GM19467 (cell line): Measurements from ENCODE around the gene SAMD3.
"Not testable (repeated sequence)": the region's sequence is repeated elsewhere in the genome, so short reads cannot be mapped to it uniquely, and the experiment has no call there.

Source experiments
- ATAC-seq: cut with Tn5 transposase; IDR thresholded peaks from one replicate; pipeline ENCODE4 v1.9.1; 2021; ENCODE audit warnings: mild to moderate bottlenecking, moderate library complexity; ENCODE audit not compliant: unreplicated experiment

Gene SAMD3, protein sequence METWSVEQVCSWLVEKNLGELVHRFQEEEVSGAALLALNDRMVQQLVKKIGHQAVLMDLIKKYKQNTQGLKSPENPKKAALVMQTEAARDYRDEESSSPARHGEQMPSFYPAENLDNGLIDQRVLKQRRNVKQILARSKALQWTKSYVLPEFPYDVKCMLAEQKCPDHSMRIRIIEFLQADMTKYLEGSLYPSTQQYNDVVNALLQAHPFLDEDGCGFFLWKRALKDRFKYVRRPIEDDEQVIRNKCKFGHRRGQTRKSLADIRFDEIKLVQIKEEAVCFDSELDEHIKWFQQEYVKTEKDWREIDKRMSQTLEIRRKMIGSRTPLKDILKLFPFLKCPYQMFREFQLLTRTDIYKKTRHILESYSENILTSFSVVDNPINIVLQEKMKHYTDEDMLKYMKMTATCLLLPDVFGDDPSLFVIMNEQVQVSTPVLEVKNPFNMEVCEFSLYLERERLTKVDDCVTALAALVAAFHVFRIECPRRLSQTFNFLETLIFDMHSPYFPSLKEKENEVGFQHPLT

DNA sequence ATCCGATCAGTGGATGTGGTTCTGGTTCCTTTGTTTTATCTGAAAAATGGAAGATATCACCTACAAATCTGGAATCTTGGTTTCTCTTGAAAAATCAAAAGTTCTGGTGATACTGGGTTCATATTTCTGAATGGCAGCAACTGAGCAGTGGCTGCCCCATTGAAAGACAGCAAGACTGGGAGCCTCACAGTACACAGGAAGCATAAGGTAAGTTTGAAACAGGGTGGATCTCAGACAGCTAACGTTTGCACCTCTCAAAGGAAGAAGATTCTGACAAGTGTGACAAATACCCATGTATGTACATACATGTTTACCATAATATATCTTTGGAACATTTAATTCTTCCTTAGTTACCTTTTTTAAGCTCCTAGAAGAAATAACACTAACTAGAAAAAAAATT, at the start of gene SAMD3:
Gene SAMD3 (minus strand): TSS at position 177 of the 400 bp plus-strand sequence. CDS start 7,678 bp downstream, outside the sequence.
- no peak for ATAC-seq

- ATAC-seq = peak; percentile 89
Measured at GRCh38 chr6:130269969-130270635, 47.4 kb upstream of the SAMD3 start.

GRCh38 chr6:130265553-130265952, 42.8 kb upstream of the SAMD3 start:
- not testable (repeated sequence) for ATAC-seq

GRCh38 chr6:130262008-130262407, 39.3 kb upstream of the SAMD3 start:
- ATAC-seq = no peak

DNA sequence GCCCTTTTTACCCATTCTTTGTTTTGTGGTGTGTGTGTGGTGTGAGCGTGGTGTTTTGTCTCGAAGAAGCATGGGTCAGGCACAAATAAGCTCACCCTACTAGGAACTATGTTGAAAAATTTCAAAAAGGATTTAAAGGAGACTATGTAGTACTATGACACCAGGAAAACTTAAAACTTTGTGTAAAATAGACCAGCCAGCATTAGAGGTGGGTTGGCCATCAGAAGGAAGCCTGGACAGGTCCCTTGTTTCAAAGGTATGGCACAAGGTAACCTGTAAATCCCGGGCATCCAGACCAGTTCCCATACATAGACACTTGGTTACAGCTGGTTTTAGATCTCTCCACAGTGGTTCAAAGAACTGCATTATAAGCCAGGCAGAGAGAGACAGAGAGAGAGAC, 38.8 kb upstream of the SAMD3 start:
- ATAC-seq = not testable (repeated sequence)

DNA sequence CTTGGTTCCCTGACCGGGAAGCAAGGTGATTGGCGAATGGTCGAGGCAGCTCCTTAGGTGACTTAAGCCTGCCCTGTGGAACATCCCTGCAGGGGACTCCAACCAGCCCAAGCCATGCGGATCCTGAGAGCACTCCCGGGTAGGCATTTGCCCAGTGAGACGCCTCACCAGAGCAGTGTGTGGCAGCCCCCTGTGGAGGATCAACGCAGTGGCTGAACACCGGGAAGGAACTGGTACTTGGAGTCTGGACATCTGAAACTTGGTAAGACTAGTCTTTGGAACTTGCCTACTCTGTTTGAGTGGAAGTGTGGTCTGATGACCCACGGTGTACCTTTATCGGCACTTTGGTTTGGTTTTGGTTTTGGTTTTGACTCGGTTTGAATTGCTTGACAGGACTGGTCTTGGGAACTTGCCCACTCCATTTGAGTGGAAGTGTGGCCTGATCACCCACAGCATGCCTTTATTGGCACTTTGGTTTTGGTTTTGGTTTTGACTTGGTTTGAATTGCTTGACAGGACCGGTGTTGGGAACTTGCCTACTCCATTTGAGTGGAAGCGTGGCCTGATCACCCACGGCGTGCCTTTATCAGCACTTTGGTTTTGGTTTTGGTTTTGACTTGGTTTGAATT, 38.0 kb upstream of the SAMD3 start:
- peak; percentile 45 for ATAC-seq

- ATAC-seq = peak; percentile 52
Measured at GRCh38 chr6:130260050-130260462, 37.3 kb upstream of the SAMD3 start.

GRCh38 chr6:130259557-130259956, 36.8 kb upstream of the SAMD3 start:
- ATAC-seq = peak; percentile 35

DNA sequence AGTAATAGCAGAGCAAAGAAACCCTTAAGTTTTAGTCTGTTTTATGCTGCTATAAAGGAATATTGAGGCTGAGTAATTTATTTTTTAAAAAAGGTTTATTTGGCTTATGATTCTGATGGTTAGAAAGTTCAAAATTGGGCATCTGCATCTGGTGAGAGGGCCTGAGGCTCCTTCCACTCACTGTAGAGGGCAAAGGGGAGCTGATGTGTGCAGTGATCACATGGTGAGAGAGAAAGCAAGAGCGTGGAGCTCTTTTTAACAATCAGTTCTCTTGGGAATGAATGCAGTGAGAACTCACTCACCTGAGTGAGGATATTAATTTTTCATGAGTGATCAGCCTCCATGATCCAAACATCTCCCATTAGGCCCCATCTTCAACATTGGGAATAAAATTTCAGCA, 36.4 kb upstream of the SAMD3 start:
- ATAC-seq = no peak

GRCh38 chr6:130252527-130253237, 29.9 kb upstream of the SAMD3 start:
- no peak for ATAC-seq

DNA sequence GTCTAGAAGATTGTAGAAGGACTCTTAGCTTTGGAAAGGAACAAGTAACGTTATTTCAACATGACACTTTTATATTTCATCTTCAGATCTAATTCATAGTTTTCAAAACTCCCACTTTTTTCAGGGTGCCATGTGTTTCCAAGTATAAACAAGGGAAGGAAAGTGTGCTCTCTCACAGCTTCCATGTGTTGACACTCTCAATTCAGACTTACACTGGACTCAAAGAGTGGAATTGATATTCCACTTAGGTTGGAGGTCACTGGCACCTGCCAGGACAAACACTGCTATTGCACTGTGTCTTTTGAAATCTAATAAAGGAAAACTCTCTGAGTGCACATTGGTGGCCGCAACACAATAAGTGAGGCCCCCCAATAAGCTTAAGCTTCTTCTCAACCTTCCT, 22.5 kb upstream of the SAMD3 start:
- ATAC-seq = no peak

- ATAC-seq = no peak
Measured at GRCh38 chr6:130244728-130245127, 22.0 kb upstream of the SAMD3 start.

DNA sequence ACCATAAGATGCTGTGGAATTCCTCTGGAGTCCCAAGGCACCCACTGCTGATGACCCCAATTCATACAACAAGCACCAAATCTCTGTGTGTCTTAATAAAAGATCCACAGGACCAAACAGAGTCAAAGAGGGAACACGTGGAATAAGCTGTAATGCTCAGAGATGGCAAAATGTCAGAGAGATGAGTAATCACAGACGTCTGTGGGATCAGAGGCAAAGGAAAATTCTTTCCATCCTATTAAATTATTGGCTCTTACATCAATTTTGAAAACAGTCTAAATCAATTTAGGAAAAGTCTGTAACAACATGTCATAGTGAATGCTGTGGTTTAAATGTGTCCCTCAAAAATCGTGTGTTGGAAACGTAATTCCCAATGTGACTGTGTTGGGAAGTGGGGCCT, 17.5 kb upstream of the SAMD3 start:
- no peak for ATAC-seq

- ATAC-seq = no peak
Measured at GRCh38 chr6:130239755-130240154, 17.0 kb upstream of the SAMD3 start.

GRCh38 chr6:130233330-130233729, 10.6 kb upstream of the SAMD3 start:
- no peak for ATAC-seq

GRCh38 chr6:130230531-130230930, 7.8 kb upstream of the SAMD3 start:
- ATAC-seq = not testable (repeated sequence)

DNA sequence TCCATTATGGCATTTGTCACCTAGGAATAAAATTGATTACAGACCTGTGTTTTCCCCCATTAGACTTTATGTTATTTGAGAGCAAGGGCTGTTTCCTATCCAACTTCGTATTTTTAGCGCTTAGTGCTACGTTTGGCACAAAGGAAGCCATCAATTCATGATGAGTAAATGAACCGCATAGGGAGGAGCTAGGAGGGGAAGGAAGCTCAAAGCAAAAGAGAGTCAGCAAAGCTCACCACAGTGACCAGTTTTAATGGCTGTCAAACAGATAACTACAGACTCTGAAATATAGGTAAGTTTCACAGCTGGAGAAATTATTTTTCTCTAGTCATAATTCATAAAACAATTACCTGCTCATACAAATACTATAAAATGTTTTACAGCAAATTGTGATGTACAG, 6.9 kb upstream of the SAMD3 start:
- no peak for ATAC-seq

DNA sequence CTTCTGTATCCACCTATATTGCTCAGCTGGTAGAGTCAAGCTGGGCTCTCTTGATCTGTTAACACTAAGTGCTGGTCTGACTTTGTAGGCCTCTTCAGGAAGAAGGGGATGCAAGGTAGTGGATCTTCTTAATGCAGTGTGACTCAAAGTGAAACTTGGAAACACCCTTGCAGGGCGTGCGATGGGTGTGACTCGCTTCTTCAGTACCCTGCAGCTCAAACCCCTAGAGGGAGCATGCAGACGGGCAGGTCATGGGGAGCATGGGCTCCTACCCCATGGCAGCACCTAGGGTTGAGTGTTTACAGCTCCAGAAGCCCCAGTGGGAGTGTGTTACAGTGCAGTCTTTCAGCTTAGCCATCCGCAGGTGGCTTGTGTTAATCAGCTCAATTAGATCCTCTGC, 757 bp upstream of the SAMD3 start:
- ATAC-seq = peak; percentile 99

DNA sequence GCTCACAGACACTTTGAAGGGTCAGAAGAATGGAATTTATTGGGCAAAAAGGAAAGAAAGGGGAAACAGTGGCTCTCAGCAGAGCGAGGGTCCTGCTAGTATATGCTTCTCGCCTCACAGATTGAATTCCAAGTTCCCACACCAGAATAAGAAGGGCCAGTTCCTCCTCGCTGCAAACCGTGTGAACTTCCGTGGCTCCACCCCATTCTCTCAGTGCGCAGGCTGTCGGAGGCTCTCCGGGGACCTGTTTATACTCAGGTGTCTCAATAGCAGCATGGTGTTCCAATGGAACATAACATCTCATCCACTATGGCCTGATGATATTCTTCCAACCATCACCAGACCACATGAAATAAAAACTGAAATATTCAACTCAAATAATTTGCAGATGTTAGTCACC, 4.6 kb downstream of the SAMD3 start:
- ATAC-seq = no peak

DNA sequence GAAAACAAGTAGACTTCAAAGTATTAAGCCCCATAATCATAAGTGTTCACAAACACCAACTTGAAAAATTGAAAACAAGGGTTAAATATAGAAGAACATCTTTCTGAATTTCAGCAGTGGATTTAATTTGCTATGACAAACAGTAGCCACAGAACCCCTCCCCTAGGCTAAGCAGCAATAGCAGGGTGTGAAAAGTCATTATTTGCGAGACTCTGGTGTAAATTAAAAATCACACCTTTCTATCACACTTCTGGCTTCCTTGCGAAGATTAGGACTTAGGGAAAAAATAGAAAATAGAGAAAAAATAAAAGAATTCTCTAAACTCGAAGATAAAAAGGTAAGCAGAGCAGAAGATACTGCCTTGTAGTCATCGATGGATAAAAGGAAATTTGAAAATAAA, 6.1 kb downstream of the SAMD3 start:
- ATAC-seq = no peak

GRCh38 chr6:130215526-130215925, 7.2 kb downstream of the SAMD3 start:
- no peak for ATAC-seq
